GM23248 (cell line): ENCODE data around the gene DAND5.

Experiments
- EZH2 ChIP-seq: fragments of 200-600 bp; sonication (generic); IDR thresholded peaks from 2 replicates; pipeline ENCODE4 v1.6.1; 2018; ENCODE audit warnings: antibody characterized with exemption, mild to moderate bottlenecking; ENCODE audit not compliant: insufficient read depth, poor library complexity, severe bottlenecking
- EZH2phosphoT487 ChIP-seq: fragments of 200-600 bp; sonication (generic); IDR thresholded peaks from 2 replicates; pipeline ENCODE4 v1.6.1; 2018; ENCODE audit warnings: antibody characterized with exemption, moderate library complexity, mild to moderate bottlenecking, low read depth; ENCODE audit not compliant: insufficient read depth

- TF ChIP-seq EZH2: no peak
- TF ChIP-seq EZH2phosphoT487: no peak
Measured at GRCh38 chr19:12959481-12959880, 9.9 kb upstream of the DAND5 start.
